ENCODE results near the gene TMEM106A.
"Not testable (repeated sequence)": the region's sequence is repeated elsewhere in the genome, so short reads cannot be mapped to it uniquely, and the experiment has no call there.

Gene TMEM106A

GRCh38 chr17:43211480-43212402, at the start of gene TMEM106A:
TSS of gene TMEM106A (plus strand) at chr17:43211875. CDS start at chr17:43213042, 1,167 bp downstream.
- FAIRE-seq (no peak), DNase-seq (ENCODE audit: low spot score) (peak; percentile 69)

- FAIRE-seq; DNase-seq (ENCODE audit: low spot score): not testable (repeated sequence)
Observed at GRCh38 chr17:43165971-43166370, 45.7 kb upstream of the TMEM106A start.

- no peak for FAIRE-seq
- DNase-seq (ENCODE audit: low spot score): no peak
Observed at GRCh38 chr17:43169561-43170139, 42.0 kb upstream of the TMEM106A start.

GRCh38 chr17:43170140-43170765, 41.4 kb upstream of the TMEM106A start:
- peak; percentile 86 for FAIRE-seq
- peak; percentile 96 for DNase-seq (ENCODE audit: low spot score)

- DNase-seq (ENCODE audit: low spot score) (peak; percentile 90), FAIRE-seq (peak; percentile 80)
Observed at GRCh38 chr17:43170766-43171585, 40.7 kb upstream of the TMEM106A start, which contains the start of gene NBR1. TSS of gene NBR1 (plus strand) at chr17:43171214. CDS start at chr17:43175800, 4,586 bp downstream.

GRCh38 chr17:43171586-43172487, 39.8 kb upstream of the TMEM106A start:
- DNase-seq (ENCODE audit: low spot score): peak; percentile 94
- FAIRE-seq: peak; percentile 84

GRCh38 chr17:43175213-43176118, 36.2 kb upstream of the TMEM106A start:
- FAIRE-seq: no peak

GRCh38 chr17:43176119-43176570, 35.5 kb upstream of the TMEM106A start:
- DNase-seq (ENCODE audit: low spot score) (no peak), FAIRE-seq (no peak)

More at GRCh38 chr17:43175213-43176118, 36.2 kb upstream of the TMEM106A start:
- DNase-seq (ENCODE audit: low spot score): no peak

GRCh38 chr17:43183921-43184320, 27.8 kb upstream of the TMEM106A start:
- FAIRE-seq (no peak), DNase-seq (ENCODE audit: low spot score) (no peak)

GRCh38 chr17:43186656-43187055, 25.0 kb upstream of the TMEM106A start:
- not testable (repeated sequence) for FAIRE-seq; DNase-seq (ENCODE audit: low spot score)

GRCh38 chr17:43193251-43193650, 18.4 kb upstream of the TMEM106A start:
- no peak for FAIRE-seq
- DNase-seq (ENCODE audit: low spot score): no peak

- no peak for FAIRE-seq
Observed at GRCh38 chr17:43199633-43200032, 12.0 kb upstream of the TMEM106A start.

GRCh38 chr17:43200127-43200526, 11.5 kb upstream of the TMEM106A start:
- DNase-seq (ENCODE audit: low spot score) (no peak), FAIRE-seq (no peak)

More at GRCh38 chr17:43199633-43200032, 12.0 kb upstream of the TMEM106A start:
- no peak for DNase-seq (ENCODE audit: low spot score)

GRCh38 chr17:43203013-43203412, 8.7 kb upstream of the TMEM106A start:
- FAIRE-seq; DNase-seq (ENCODE audit: low spot score): not testable (repeated sequence)

- FAIRE-seq: no peak
- no peak for DNase-seq (ENCODE audit: low spot score)
Observed at GRCh38 chr17:43210576-43210975, 1.1 kb upstream of the TMEM106A start.

- DNase-seq (ENCODE audit: low spot score): no peak
- no peak for FAIRE-seq
Observed at GRCh38 chr17:43211123-43211479, 574 bp upstream of the TMEM106A start.

- FAIRE-seq (no peak), DNase-seq (ENCODE audit: low spot score) (no peak)
Observed at GRCh38 chr17:43212641-43213490, 1.2 kb downstream of the TMEM106A start.

- FAIRE-seq (no peak), DNase-seq (ENCODE audit: low spot score) (no peak)
Observed at GRCh38 chr17:43213545-43213944, 1.9 kb downstream of the TMEM106A start.
